Panc1 (cell line): ENCODE results near the gene ZNF444.

Experiments used
- CTCF ChIP-seq: fragments of 450-650 bp; IDR thresholded peaks from 2 replicates; pipeline ENCODE4 v1.5.1; 2017; ENCODE audit warnings: mild to moderate bottlenecking
- SIN3A ChIP-seq: IDR thresholded peaks from 2 replicates; pipeline ENCODE4 v1.6.1; 2012; ENCODE audit warnings: low read depth, mild to moderate bottlenecking, low read length, moderate library complexity, borderline replicate concordance; ENCODE audit not compliant: insufficient read depth

GRCh38 chr19:56193981-56194640, 53.0 kb downstream of the ZNF444 start:
- TF ChIP-seq CTCF (no peak), SIN3A (no peak)
